Measurements from ENCODE around the gene CEP55.

Gene CEP55

GRCh38 chr10:93485690-93486089 lies 10.7 kb upstream of the CEP55 start:
- Histone ChIP-seq H3K4me3 (replicated peaks; ENCODE audit: insufficient read depth, low read length) (no peak overlapping the region), H3K27ac (replicated peaks) (no peak overlapping the region), H3K27me3 (ENCODE audit: insufficient read depth, poor library complexity, severe bottlenecking) (peaks cover 8% of the 10 kb centered on the region)
- TF ChIP-seq REST (IDR thresholded peaks at IDR 0.05; ENCODE audit: insufficient replicate concordance, low read depth), result no peak
- TF ChIP-seq, protein P1, sequence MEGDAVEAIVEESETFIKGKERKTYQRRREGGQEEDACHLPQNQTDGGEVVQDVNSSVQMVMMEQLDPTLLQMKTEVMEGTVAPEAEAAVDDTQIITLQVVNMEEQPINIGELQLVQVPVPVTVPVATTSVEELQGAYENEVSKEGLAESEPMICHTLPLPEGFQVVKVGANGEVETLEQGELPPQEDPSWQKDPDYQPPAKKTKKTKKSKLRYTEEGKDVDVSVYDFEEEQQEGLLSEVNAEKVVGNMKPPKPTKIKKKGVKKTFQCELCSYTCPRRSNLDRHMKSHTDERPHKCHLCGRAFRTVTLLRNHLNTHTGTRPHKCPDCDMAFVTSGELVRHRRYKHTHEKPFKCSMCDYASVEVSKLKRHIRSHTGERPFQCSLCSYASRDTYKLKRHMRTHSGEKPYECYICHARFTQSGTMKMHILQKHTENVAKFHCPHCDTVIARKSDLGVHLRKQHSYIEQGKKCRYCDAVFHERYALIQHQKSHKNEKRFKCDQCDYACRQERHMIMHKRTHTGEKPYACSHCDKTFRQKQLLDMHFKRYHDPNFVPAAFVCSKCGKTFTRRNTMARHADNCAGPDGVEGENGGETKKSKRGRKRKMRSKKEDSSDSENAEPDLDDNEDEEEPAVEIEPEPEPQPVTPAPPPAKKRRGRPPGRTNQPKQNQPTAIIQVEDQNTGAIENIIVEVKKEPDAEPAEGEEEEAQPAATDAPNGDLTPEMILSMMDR (IDR thresholded peaks at IDR 0.05; ENCODE audit: insufficient read depth, low read length), result no peak
- no peak for TF ChIP-seq SPI1 (IDR thresholded peaks at IDR 0.05; ENCODE audit: borderline replicate concordance, low read depth)
- TF ChIP-seq POLR2AphosphoS5 (IDR thresholded peaks at IDR 0.05; ENCODE audit: low read depth), result no peak
- no peak for TF ChIP-seq GABPA (IDR thresholded peaks at IDR 0.05; ENCODE audit: low read depth)
- no peak for DNase-seq (ENCODE audit: low read depth in 1 of 2, low spot score in 1 of 2)

DNA sequence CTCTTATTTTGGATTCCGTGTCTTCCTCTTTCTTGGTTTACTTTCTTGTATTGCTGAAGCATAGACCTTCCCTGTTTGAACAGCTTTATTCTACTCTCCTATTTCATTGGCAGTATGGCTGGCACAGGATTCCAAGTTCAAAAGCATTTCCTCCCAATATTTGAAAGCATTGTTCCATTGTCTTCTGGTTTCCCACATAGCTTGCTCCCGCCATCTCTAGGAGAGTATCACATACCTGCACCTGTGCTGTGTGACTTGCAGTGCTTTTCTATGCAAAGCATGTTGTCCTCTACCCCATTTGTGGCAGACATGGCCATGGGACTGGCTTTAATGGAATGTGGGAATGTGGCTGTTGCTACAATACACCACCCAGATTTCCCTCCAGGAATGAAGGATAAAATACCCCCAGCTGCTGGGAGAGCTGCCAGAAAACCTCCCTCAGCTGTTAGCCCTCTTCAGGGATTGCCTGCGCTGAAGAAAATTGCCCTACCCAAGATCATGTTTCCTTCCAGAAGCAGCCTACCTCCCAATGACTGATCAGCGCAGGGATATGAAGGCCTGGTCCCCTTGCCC lies 7.4 kb upstream of the CEP55 start:
- Histone ChIP-seq H3K27ac (replicated peaks) (no peak overlapping the region), H3K27me3 (ENCODE audit: insufficient read depth, poor library complexity, severe bottlenecking) (peaks cover 2% of the 10 kb centered on the region), H3K4me3 (replicated peaks; ENCODE audit: insufficient read depth, low read length) (no peak overlapping the region)
- TF ChIP-seq POLR2AphosphoS5 (IDR thresholded peaks at IDR 0.05; ENCODE audit: low read depth) (no peak), GABPA (IDR thresholded peaks at IDR 0.05; ENCODE audit: low read depth) (no peak), REST (IDR thresholded peaks at IDR 0.05; ENCODE audit: insufficient replicate concordance, low read depth) (no peak), SPI1 (IDR thresholded peaks at IDR 0.05; ENCODE audit: borderline replicate concordance, low read depth) (no peak)
- TF ChIP-seq, protein P1 (IDR thresholded peaks at IDR 0.05; ENCODE audit: insufficient read depth, low read length), result no peak
- no peak for DNase-seq (ENCODE audit: low read depth in 1 of 2, low spot score in 1 of 2)

DNA sequence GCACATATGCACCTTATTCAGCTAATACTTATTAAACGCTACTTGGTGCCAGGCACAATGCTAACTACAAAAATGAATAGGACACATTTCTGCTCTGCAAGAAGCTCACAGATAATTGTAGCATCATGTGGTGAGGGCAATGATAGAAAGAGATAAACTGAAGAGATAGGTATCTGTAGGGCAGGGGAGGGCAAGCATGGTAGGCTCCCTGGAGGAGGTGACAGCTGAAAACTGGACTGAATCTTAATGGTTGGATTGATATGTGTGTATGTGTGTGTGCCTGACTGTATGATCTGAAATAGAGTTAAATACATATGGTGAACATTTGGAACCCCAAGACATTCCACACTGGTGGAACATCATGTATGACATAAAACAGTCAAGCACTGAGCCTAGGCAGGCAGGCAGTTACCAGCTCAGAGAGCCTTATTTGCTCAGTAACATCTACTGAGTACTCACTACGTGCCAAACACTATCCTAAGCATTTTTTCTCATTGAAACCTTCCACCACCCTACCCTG lies 4.8 kb upstream of the CEP55 start:
- DNase-seq (ENCODE audit: low read depth in 1 of 2, low spot score in 1 of 2), result no peak
- TF ChIP-seq SPI1 (IDR thresholded peaks at IDR 0.05; ENCODE audit: borderline replicate concordance, low read depth) (no peak), GABPA (IDR thresholded peaks at IDR 0.05; ENCODE audit: low read depth) (no peak), POLR2AphosphoS5 (IDR thresholded peaks at IDR 0.05; ENCODE audit: low read depth) (no peak), REST (IDR thresholded peaks at IDR 0.05; ENCODE audit: insufficient replicate concordance, low read depth) (no peak)
- TF ChIP-seq, protein P1 (IDR thresholded peaks at IDR 0.05; ENCODE audit: insufficient read depth, low read length), result no peak
- no peak overlapping the region for H3K4me3 ChIP-seq (replicated peaks; ENCODE audit: insufficient read depth, low read length)
- H3K27ac ChIP-seq (replicated peaks), result no peak overlapping the region
- H3K27me3 ChIP-seq (ENCODE audit: insufficient read depth, poor library complexity, severe bottlenecking), result no peaks in the 10 kb centered on the region

All from HL-60 (cell line).